ENCODE measurements around the gene OSM.

Gene OSM

DNA sequence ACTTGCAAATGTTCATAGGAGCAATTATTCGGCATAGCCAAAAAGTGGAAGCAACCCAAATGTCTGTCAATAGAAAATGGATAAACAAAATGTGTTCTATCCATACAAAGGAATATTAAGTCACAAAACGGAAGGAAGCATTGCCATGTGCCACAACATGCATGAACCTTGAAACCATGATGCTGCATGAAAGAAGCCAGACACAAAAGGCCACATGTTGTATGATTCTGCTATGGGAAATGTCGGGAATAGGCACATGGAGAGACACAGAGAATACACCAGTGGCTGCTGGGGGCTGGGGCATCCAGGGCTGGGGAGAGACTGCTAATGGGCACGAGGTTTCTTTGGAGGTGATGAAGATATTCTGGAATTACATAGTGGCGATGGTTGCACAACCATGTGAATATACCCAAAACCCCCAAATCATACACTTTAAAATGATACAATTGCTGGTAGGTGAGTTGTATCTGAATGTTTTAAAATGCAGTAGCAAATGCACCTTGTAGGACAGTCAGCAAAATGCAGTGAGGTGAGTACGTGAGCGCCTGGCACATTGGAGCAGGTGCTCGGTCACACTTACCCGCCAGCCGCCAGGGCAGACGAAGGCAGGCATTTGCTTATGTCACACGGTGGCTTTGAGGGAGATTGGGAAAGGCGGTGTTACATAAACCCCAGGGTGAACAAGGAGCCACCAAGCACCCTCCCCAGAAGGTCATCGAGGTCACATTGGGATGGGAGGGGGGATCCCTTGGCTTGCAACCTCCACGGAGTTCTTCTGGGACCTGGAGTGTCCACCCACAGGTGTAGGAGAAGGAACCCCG lies 6.3 kb upstream of the OSM start:
- no peaks in the 10 kb centered on the region for H4K20me1 ChIP-seq (ENCODE audit: insufficient read depth, low read length)
- no peak overlapping the region for H3K27ac ChIP-seq (ENCODE audit: low read length)
- H3K9me2 ChIP-seq (replicated peaks; ENCODE audit: insufficient read depth, low read length) = no peaks in the 10 kb centered on the region
- no peaks in the 10 kb centered on the region for H3F3A ChIP-seq (ENCODE audit: insufficient read depth, low read length)
- no peak overlapping the region for H3K4me2 ChIP-seq (ENCODE audit: low read depth, low read length)
- no peak for DNase-seq
- H3K4me3 ChIP-seq (ENCODE audit: low read length) = no peak overlapping the region
- no peaks in the 10 kb centered on the region for H3K79me2 ChIP-seq (ENCODE audit: low read length)
- no peak overlapping the region for H2AFZ ChIP-seq (ENCODE audit: low read length)
- H3K4me1 ChIP-seq (ENCODE audit: low read length) = peaks cover 3% of the 10 kb centered on the region; the same call in 1 of the 2 replicates
- peaks cover 25% of the 10 kb centered on the region for H3K27me3 ChIP-seq (replicated peaks; ENCODE audit: insufficient read depth, low read length)
- TF ChIP-seq, protein P1, sequence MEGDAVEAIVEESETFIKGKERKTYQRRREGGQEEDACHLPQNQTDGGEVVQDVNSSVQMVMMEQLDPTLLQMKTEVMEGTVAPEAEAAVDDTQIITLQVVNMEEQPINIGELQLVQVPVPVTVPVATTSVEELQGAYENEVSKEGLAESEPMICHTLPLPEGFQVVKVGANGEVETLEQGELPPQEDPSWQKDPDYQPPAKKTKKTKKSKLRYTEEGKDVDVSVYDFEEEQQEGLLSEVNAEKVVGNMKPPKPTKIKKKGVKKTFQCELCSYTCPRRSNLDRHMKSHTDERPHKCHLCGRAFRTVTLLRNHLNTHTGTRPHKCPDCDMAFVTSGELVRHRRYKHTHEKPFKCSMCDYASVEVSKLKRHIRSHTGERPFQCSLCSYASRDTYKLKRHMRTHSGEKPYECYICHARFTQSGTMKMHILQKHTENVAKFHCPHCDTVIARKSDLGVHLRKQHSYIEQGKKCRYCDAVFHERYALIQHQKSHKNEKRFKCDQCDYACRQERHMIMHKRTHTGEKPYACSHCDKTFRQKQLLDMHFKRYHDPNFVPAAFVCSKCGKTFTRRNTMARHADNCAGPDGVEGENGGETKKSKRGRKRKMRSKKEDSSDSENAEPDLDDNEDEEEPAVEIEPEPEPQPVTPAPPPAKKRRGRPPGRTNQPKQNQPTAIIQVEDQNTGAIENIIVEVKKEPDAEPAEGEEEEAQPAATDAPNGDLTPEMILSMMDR (IDR thresholded peaks at IDR 0.05; ENCODE audit: low read length) = no peak
- no peak for TF ChIP-seq EZH2 (optimal IDR thresholded peaks at IDR 0.05; ENCODE audit: low read depth, low read length)
- no peak for TF ChIP-seq EZH2phosphoT487 (IDR thresholded peaks at IDR 0.05; ENCODE audit: low read length)
- H3K9me3 ChIP-seq (replicated peaks; ENCODE audit: insufficient read depth, low read length) = no peaks in the 10 kb centered on the region
- no peak overlapping the region for H3K9ac ChIP-seq (ENCODE audit: low read length)
- H3K36me3 ChIP-seq (replicated peaks; ENCODE audit: insufficient read depth, low read length) = no peaks in the 10 kb centered on the region

DNA sequence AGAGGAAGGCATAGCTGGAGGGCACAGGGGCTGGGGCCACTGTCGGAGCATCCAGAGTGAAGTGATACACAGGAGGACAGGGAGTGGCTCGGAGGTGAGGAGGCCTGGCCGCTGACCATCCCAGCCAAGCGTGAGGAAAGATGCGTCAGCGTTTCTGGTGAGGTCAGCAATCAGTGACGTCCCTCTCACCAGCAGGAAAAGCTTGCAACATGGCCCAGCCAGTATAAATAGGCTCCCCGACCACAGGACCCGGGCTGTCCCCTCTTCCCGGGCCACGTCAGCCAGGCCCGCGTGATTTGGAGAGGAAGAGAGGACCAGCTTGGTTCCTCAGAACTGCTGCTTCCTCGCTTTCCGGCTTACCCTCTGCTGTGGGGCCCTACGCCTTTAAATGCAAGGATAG lies 4.2 kb upstream of the OSM start:
- Histone ChIP-seq H3K9ac (ENCODE audit: low read length) (no peak overlapping the region), H4K20me1 (ENCODE audit: insufficient read depth, low read length) (no peaks in the 10 kb centered on the region), H3K79me2 (ENCODE audit: low read length) (no peaks in the 10 kb centered on the region), H3K36me3 (replicated peaks; ENCODE audit: insufficient read depth, low read length) (no peaks in the 10 kb centered on the region), H3K27me3 (replicated peaks; ENCODE audit: insufficient read depth, low read length) (peaks cover 31% of the 10 kb centered on the region), H3K4me1 (ENCODE audit: low read length) (peaks cover 2% of the 10 kb centered on the region; the same call in 1 of the 2 replicates), H3K4me3 (ENCODE audit: low read length) (no peak overlapping the region), H2AFZ (ENCODE audit: low read length) (no peak overlapping the region), H3F3A (ENCODE audit: insufficient read depth, low read length) (no peaks in the 10 kb centered on the region), H3K9me3 (replicated peaks; ENCODE audit: insufficient read depth, low read length) (no peaks in the 10 kb centered on the region), H3K27ac (ENCODE audit: low read length) (no peak overlapping the region), H3K4me2 (ENCODE audit: low read depth, low read length) (no peak overlapping the region), H3K9me2 (replicated peaks; ENCODE audit: insufficient read depth, low read length) (no peaks in the 10 kb centered on the region)
- no peak for DNase-seq
- TF ChIP-seq EZH2phosphoT487 (IDR thresholded peaks at IDR 0.05; ENCODE audit: low read length) (no peak), EZH2 (optimal IDR thresholded peaks at IDR 0.05; ENCODE audit: low read depth, low read length) (no peak)
- TF ChIP-seq, protein P1 (IDR thresholded peaks at IDR 0.05; ENCODE audit: low read length) = no peak

DNA sequence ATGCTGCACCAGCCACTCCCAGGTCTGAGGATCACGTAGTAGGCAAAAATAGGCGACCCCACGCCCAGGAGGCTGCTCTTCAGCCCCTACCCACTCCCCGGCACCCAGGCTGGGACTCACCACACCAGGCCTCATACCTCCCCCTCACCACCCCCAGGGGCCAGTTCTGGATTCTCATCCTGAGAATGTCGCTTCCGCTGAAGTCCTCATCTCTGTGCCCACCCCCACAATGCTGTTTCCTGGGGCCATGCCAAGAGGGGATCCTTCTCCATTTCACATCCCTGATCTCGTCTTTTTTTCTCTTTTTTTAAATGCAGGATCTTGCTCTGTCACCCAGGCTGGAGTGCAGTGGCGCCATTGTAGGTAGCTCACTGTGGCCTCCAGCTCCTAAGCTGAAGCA lies 1.7 kb upstream of the OSM start:
- DNase-seq = no peak
- Histone ChIP-seq H3K36me3 (replicated peaks; ENCODE audit: insufficient read depth, low read length) (no peaks in the 10 kb centered on the region), H3K4me3 (ENCODE audit: low read length) (no peak overlapping the region), H2AFZ (ENCODE audit: low read length) (no peak overlapping the region), H3K79me2 (ENCODE audit: low read length) (no peaks in the 10 kb centered on the region), H3K9ac (ENCODE audit: low read length) (no peak overlapping the region), H3K4me1 (ENCODE audit: low read length) (peaks cover 1% of the 10 kb centered on the region), H3K4me2 (ENCODE audit: low read depth, low read length) (no peak overlapping the region), H3K9me2 (replicated peaks; ENCODE audit: insufficient read depth, low read length) (no peaks in the 10 kb centered on the region), H3K27ac (ENCODE audit: low read length) (no peak overlapping the region), H3F3A (ENCODE audit: insufficient read depth, low read length) (no peaks in the 10 kb centered on the region), H4K20me1 (ENCODE audit: insufficient read depth, low read length) (no peaks in the 10 kb centered on the region), H3K27me3 (replicated peaks; ENCODE audit: insufficient read depth, low read length) (peaks cover 43% of the 10 kb centered on the region), H3K9me3 (replicated peaks; ENCODE audit: insufficient read depth, low read length) (no peaks in the 10 kb centered on the region)
- TF ChIP-seq EZH2 (optimal IDR thresholded peaks at IDR 0.05; ENCODE audit: low read depth, low read length) = no peak
- TF ChIP-seq EZH2phosphoT487 (IDR thresholded peaks at IDR 0.05; ENCODE audit: low read length) = no peak
- TF ChIP-seq, protein P1 (IDR thresholded peaks at IDR 0.05; ENCODE audit: low read length) = no peak
